Keratinocyte (primary cell): Measurements from ENCODE around the gene ODAM.

Experiments used
- CTCF ChIP-seq, 3 experiments: IDR thresholded peaks in 1 of 3; conservative IDR thresholded peaks in 1 of 3; optimal IDR thresholded peaks in 1 of 3; 2 replicates in 2 of 3; 3 replicates in 1 of 3; pipeline versions ENCODE3 to v1.5.1; 2011; ENCODE audit warnings: low read length in 3 of 3, mild to moderate bottlenecking in 3 of 3, moderate library complexity in 2 of 3, control low read depth in 1 of 3, inconsistent platforms in 1 of 3; ENCODE audit not compliant: insufficient read depth in 2 of 3; ENCODE audit errors: extremely low read depth in 1 of 3
- EZH2 ChIP-seq: IDR thresholded peaks from one replicate; pipeline ENCODE4 v1.6.1; 2012; ENCODE audit warnings: inconsistent platforms, mild to moderate bottlenecking, low read length, moderate library complexity

DNA sequence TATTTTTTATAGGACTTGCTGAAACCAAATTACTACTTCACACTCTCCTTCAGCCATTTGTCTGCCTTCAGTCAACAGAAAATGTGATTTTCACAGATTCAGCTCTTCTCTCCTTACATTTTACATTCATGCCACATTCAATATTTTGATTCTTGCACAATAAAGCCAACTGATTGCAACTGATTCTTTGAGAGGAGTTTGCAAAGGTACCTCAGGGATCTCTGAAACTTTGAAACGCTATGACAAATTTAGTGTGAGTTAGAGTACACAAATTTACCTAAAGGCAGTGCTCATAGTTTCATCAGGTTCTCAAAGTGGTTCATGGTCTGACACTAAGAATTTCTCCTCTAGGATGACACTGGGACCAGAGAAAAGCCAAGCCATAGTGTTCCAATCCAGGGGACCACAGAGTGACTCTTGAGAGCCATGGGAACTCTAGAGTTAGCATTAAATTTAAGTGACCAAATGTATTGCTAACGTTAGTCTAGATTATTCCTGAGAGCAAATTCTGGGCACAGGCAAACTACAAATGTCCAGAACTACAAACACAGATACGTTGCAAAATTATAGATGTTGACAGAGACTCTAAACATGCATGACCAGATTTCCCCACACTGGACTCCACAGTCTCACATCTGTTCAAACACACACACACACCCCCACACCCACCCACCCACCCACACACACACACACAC, 55.9 kb downstream of the ODAM start:
- TF ChIP-seq CTCF (optimal IDR thresholded peaks at IDR 0.05 in 1 of 3, IDR thresholded peaks at IDR 0.05 in 1 of 3, conservative IDR thresholded peaks at IDR 0.05 in 1 of 3; ENCODE audit: extremely low read depth in 1 of 3, insufficient read depth in 2 of 3, low read length in 3 of 3) (no peak), EZH2 (no peak)
